HG02870 (cell line): ENCODE measurements around the gene ECHDC1.
A peak's percentile ranks its signal among the peaks of the same experiment; 100 is the strongest.
"Not testable (repeated sequence)": the region's sequence is repeated elsewhere in the genome, so short reads cannot be mapped to it uniquely, and the experiment has no call there.

ENCODE experiments used
- ATAC-seq: cut with Tn5 transposase; IDR thresholded peaks from one replicate; pipeline ENCODE4 v1.9.1; 2021; ENCODE audit warnings: mild to moderate bottlenecking, moderate library complexity; ENCODE audit not compliant: unreplicated experiment

Gene ECHDC1

GRCh38 chr6:127342296-127342945 lies 988 bp downstream of the ECHDC1 start:
- ATAC-seq, result no peak

- peak; percentile 25 for ATAC-seq
Measured at GRCh38 chr6:127341471-127342202, 1.8 kb downstream of the ECHDC1 start.

GRCh38 chr6:127340171-127340570 lies 3.2 kb downstream of the ECHDC1 start:
- ATAC-seq, result no peak

GRCh38 chr6:127338936-127339335 lies 4.5 kb downstream of the ECHDC1 start:
- ATAC-seq, result no peak

- ATAC-seq, result no peak
Measured at GRCh38 chr6:127332383-127332961, 10.9 kb downstream of the ECHDC1 start.

- not testable (repeated sequence) for ATAC-seq
Measured at GRCh38 chr6:127331256-127331655, 12.2 kb downstream of the ECHDC1 start.

GRCh38 chr6:127328043-127328609 lies 15.3 kb downstream of the ECHDC1 start:
- ATAC-seq, result no peak

- no peak for ATAC-seq
Measured at GRCh38 chr6:127319686-127320085, 23.7 kb downstream of the ECHDC1 start.

- ATAC-seq, result no peak
Measured at GRCh38 chr6:127317388-127318128, 25.9 kb downstream of the ECHDC1 start.

GRCh38 chr6:127305741-127306140 lies 37.7 kb downstream of the ECHDC1 start:
- no peak for ATAC-seq

- no peak for ATAC-seq
Measured at GRCh38 chr6:127303917-127304316, 39.5 kb downstream of the ECHDC1 start.

- peak; percentile 79 for ATAC-seq
Measured at GRCh38 chr6:127302728-127303660, 40.4 kb downstream of the ECHDC1 start.

GRCh38 chr6:127301199-127301700 lies 42.2 kb downstream of the ECHDC1 start:
- ATAC-seq, result no peak

GRCh38 chr6:127300411-127300810 lies 43.0 kb downstream of the ECHDC1 start:
- ATAC-seq, result no peak

- ATAC-seq, result no peak
Measured at GRCh38 chr6:127299522-127300240, 43.7 kb downstream of the ECHDC1 start.

- no peak for ATAC-seq
Measured at GRCh38 chr6:127298475-127298874, 44.9 kb downstream of the ECHDC1 start.

GRCh38 chr6:127297502-127298070 lies 45.8 kb downstream of the ECHDC1 start:
- no peak for ATAC-seq

GRCh38 chr6:127291495-127291894 lies 51.9 kb downstream of the ECHDC1 start:
- peak; percentile 84 for ATAC-seq
